K562 (cell line): Measurements from ENCODE around the gene TKTL1. TPM values are rescaled to one million over a fixed set of nuclear protein-coding genes. Genes with fewer than 3 reads are reported as not detected.

Experiments
- BRD4 ChIP-seq: fragments of 200-600 bp; sonication (generic); IDR thresholded peaks from 2 replicates; pipeline ENCODE4 v1.6.1; 2017; ENCODE audit warnings: inconsistent platforms
- EGR1 ChIP-seq: fragments of 450-650 bp; conservative IDR thresholded peaks from 2 replicates; pipeline ENCODE4 v1.6.1; 2017; ENCODE audit warnings: mild to moderate bottlenecking
- GMEB1 ChIP-seq: fragments of 250-450 bp; sonication (Bioruptor Pico); IDR thresholded peaks from 2 replicates; pipeline ENCODE4 v1.4.0; 2020; ENCODE audit warnings: mild to moderate bottlenecking
- HIVEP1 ChIP-seq: fragments of 250-450 bp; sonication (Bioruptor Pico); IDR thresholded peaks from 2 replicates; pipeline ENCODE4 v1.4.0; 2020; ENCODE audit warnings: mild to moderate bottlenecking
- JUNB ChIP-seq: fragments of 450-650 bp; formaldehyde crosslinking; conservative IDR thresholded peaks from 2 replicates; pipeline ENCODE4 v1.4.0; 2020; ENCODE audit warnings: mild to moderate bottlenecking
- JUND ChIP-seq, 2 experiments: IDR thresholded peaks; 2 replicates in 1 of 2; 3 replicates in 1 of 2; pipeline ENCODE4 v1.6.1; 2011; ENCODE audit warnings: borderline replicate concordance in 2 of 2, low read depth in 2 of 2, low read length in 2 of 2, improper control_type of control experiment in 1 of 2, missing biosample characterization in 1 of 2, missing genetic modification characterization in 1 of 2, missing genetic modification reagents in 1 of 2
- KDM5B ChIP-seq: fragments of 200-600 bp; sonication (generic); IDR thresholded peaks from 2 replicates; pipeline ENCODE4 v1.6.1; 2012; ENCODE audit warnings: low read depth, mild to moderate bottlenecking, moderate library complexity, low read length, control low read depth, inconsistent platforms; ENCODE audit not compliant: insufficient replicate concordance
- MIER1 ChIP-seq: fragments of 450-650 bp; IDR thresholded peaks from 2 replicates; pipeline ENCODE4 v1.6.1; 2016; ENCODE audit warnings: antibody characterized with exemption, mild to moderate bottlenecking, low read depth
- NR2F6 ChIP-seq: fragments of 450-650 bp; formaldehyde crosslinking; IDR thresholded peaks from 2 replicates; pipeline ENCODE4 v1.4.0; 2020; ENCODE audit warnings: mild to moderate bottlenecking
- PHB ChIP-seq: fragments of 250-450 bp; sonication (Bioruptor Pico); IDR thresholded peaks from 2 replicates; pipeline ENCODE4 v1.5.0; 2021
- RB1 ChIP-seq: fragments of 450-650 bp; IDR thresholded peaks from 2 replicates; pipeline ENCODE4 v1.6.1; 2017; ENCODE audit warnings: low read depth, mild to moderate bottlenecking
- SREBF1 ChIP-seq: fragments of 150-350 bp; IDR thresholded peaks from 2 replicates; pipeline ENCODE4 v1.6.1; 2014; ENCODE audit warnings: antibody characterized with exemption, low read depth, low read length, borderline replicate concordance
- SRF ChIP-seq, 2 experiments: fragments of 250-450, 450-650 bp in 1 of 2; sonication (Bioruptor Pico) in 1 of 2; sonication (generic) in 1 of 2; formaldehyde crosslinking; IDR thresholded peaks; 2 replicates each; pipeline versions ENCODE4 v1.5.0 to v1.5.1; 2020 to 2022; ENCODE audit warnings: mild to moderate bottlenecking in 1 of 2, missing genetic modification reagents in 1 of 2
- TBL1XR1 ChIP-seq, 2 experiments: IDR thresholded peaks; 2 replicates each; pipeline ENCODE4 v1.6.1; 2012; ENCODE audit warnings: improper control_type of control experiment in 2 of 2, low read length in 2 of 2, mild to moderate bottlenecking in 1 of 2
- TCFL5 ChIP-seq: fragments of 250-450 bp; sonication (Bioruptor Pico); conservative IDR thresholded peaks from 2 replicates; pipeline ENCODE4 v1.6.1; 2021; ENCODE audit warnings: mild to moderate bottlenecking, moderate library complexity, matching md5 sums
- TEAD4 ChIP-seq, 2 experiments: sonication (generic) in 1 of 2; formaldehyde crosslinking in 1 of 2; IDR thresholded peaks; 2 replicates each; pipeline versions ENCODE4 v1.6.1 to v1.8.0; 2012 to 2022; ENCODE audit warnings: borderline replicate concordance in 1 of 2, inconsistent platforms in 1 of 2, low read length in 1 of 2, mild to moderate bottlenecking in 1 of 2, missing genetic modification reagents in 1 of 2
- ZNF184 ChIP-seq: sonication (generic); formaldehyde crosslinking; IDR thresholded peaks from 2 replicates; pipeline ENCODE4 v1.5.0; 2020; ENCODE audit warnings: missing genetic modification reagents
- ZNF644 ChIP-seq: fragments of 200-800 bp; sonication (Bioruptor generic); IDR thresholded peaks from 2 replicates; pipeline ENCODE4 v1.6.1; 2016; ENCODE audit warnings: low read depth, missing genetic modification characterization, missing compliant biosample characterization
- ZNF695 ChIP-seq: fragments of 450-650 bp; formaldehyde crosslinking; IDR thresholded peaks from 2 replicates; pipeline ENCODE4 v1.4.0; 2020; ENCODE audit warnings: mild to moderate bottlenecking, moderate library complexity
- polyA plus RNA-seq, 8 experiments: library from polyadenylated mRNA; depleted of rRNA in 4 of 8; stranded (reverse) in 5 of 8; unstranded in 3 of 8; fragments of >200 nt; fragmentation: Nextera tagmentation in 2 of 8; fragmentation: Illumina TruSeq in 1 of 8; extraction: Ambion mirVana in 2 of 8; extraction: Trizol in 1 of 8; gene quantifications; 2 replicates each; pipeline versions ENCODE4 v1.2.1 to v1.2.3, GENCODE V29; 2011 to 2014; ENCODE audit warnings: inconsistent platforms in 1 of 8, missing spikeins in 1 of 8
- total RNA-seq, 7 experiments: library from RNA; depleted of rRNA in 6 of 7; stranded (reverse); fragments of >200 nt in 6 of 7; fragmentation: Illumina TruSeq in 2 of 7; extraction: Trizol in 2 of 7; gene quantifications; 2 replicates each; pipeline versions ENCODE4 v1.2.1 to v1.2.3, GENCODE V29; 2011 to 2021; ENCODE audit warnings: low replicate concordance in 1 of 7
- TF ChIP-seq, protein P1 (sequence below): fragments of 450-650 bp; IDR thresholded peaks from 2 replicates; pipeline ENCODE4 v1.6.1; 2016
- TF ChIP-seq, protein P2 (sequence below): fragments of 450-650 bp; formaldehyde crosslinking; IDR thresholded peaks from 2 replicates; pipeline ENCODE4 v1.4.0; 2022; ENCODE audit warnings: missing genetic modification characterization
- TF ChIP-seq, protein P3 (sequence below), 2 experiments: IDR thresholded peaks; 2 replicates each; pipeline ENCODE4 v1.6.1; 2011; ENCODE audit warnings: borderline replicate concordance in 1 of 2, control low read depth in 1 of 2, low read depth in 1 of 2, low read length in 1 of 2, mild to moderate bottlenecking in 1 of 2, mixed read lengths in 1 of 2, moderate library complexity in 1 of 2; ENCODE audit not compliant: insufficient read depth in 1 of 2, insufficient read length in 1 of 2, poor library complexity in 1 of 2, severe bottlenecking in 1 of 2; ENCODE audit errors: extremely low read depth in 1 of 2

Gene TKTL1
- total and polyA plus RNA-seq, 9 of the 15 experiments (the other 6 are each of a cell fraction or from before 2014, with no cell fraction given): 0.18 to 0.71 (median 0.38) TPM

GRCh38 chrX:154378799-154379568 is 83.4 kb downstream of the TKTL1 start, which contains the start of gene EMD (continued):
- TF ChIP-seq, protein P1, sequence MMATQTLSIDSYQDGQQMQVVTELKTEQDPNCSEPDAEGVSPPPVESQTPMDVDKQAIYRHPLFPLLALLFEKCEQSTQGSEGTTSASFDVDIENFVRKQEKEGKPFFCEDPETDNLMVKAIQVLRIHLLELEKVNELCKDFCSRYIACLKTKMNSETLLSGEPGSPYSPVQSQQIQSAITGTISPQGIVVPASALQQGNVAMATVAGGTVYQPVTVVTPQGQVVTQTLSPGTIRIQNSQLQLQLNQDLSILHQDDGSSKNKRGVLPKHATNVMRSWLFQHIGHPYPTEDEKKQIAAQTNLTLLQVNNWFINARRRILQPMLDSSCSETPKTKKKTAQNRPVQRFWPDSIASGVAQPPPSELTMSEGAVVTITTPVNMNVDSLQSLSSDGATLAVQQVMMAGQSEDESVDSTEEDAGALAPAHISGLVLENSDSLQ: peak; percentile 66
- TF ChIP-seq BRD4: peak; percentile 86; the same call in 1 of the 2 replicates
- TF ChIP-seq JUND (IDR thresholded peaks at IDR 0.05; ENCODE audit: borderline replicate concordance, low read depth, low read length): no peak
- TF ChIP-seq JUND (tag; IDR thresholded peaks at IDR 0.05; ENCODE audit: borderline replicate concordance, low read depth, low read length): 0 out of 3 replicates have a peak, but pooled peaks have one; percentile 9
- TF ChIP-seq, protein P2, sequence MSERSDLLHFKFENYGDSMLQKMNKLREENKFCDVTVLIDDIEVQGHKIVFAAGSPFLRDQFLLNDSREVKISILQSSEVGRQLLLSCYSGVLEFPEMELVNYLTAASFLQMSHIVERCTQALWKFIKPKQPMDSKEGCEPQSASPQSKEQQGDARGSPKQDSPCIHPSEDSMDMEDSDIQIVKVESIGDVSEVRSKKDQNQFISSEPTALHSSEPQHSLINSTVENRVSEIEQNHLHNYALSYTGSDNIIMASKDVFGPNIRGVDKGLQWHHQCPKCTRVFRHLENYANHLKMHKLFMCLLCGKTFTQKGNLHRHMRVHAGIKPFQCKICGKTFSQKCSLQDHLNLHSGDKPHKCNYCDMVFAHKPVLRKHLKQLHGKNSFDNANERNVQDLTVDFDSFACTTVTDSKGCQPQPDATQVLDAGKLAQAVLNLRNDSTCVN (CRISPR knock-in tag): no peak
- no peak for TF ChIP-seq ZNF695 (CRISPR knock-in tag)
- TF ChIP-seq, protein P3, sequence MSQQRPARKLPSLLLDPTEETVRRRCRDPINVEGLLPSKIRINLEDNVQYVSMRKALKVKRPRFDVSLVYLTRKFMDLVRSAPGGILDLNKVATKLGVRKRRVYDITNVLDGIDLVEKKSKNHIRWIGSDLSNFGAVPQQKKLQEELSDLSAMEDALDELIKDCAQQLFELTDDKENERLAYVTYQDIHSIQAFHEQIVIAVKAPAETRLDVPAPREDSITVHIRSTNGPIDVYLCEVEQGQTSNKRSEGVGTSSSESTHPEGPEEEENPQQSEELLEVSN (IDR thresholded peaks at IDR 0.05; ENCODE audit: borderline replicate concordance in 1 of 2, extremely low read depth in 1 of 2, insufficient read depth in 1 of 2, insufficient read length in 1 of 2, low read depth in 1 of 2, low read length in 1 of 2, poor library complexity in 1 of 2, severe bottlenecking in 1 of 2): peak; percentile 42 to 67
- peak in 1 of 2 experiments; percentile 88; a peak in 2 of 4 replicates for TF ChIP-seq TBL1XR1 (IDR thresholded peaks at IDR 0.05; ENCODE audit: low read length in 2 of 2)
- peak; percentile 60 for TF ChIP-seq KDM5B
- no peak for TF ChIP-seq PHB (CRISPR knock-in tag)
- no peak for TF ChIP-seq JUNB
- no peak for TF ChIP-seq ZNF184 (CRISPR knock-in tag)
- TF ChIP-seq SREBF1: 0 out of 2 replicates have a peak, but pooled peaks have one; percentile 2
- peak; percentile 85 for TF ChIP-seq EGR1
- TF ChIP-seq NR2F6: no peak
- TF ChIP-seq GMEB1 (CRISPR knock-in tag): peak; percentile 65
- TF ChIP-seq RB1: peak; percentile 82
- TF ChIP-seq HIVEP1 (CRISPR knock-in tag): no peak
- no peak for TF ChIP-seq MIER1
- TF ChIP-seq SRF (CRISPR knock-in tag; IDR thresholded peaks at IDR 0.05): peak in 1 of 2 experiments; percentile 12; a peak in 1 of 4 replicates
- TF ChIP-seq TCFL5 (CRISPR knock-in tag): no peak
- TF ChIP-seq TEAD4 (IDR thresholded peaks at IDR 0.05; ENCODE audit: low read length): 0 out of 2 replicates have a peak, but pooled peaks have one; percentile 6
- no peak for TF ChIP-seq TEAD4 (CRISPR knock-in tag; IDR thresholded peaks at IDR 0.05; ENCODE audit: borderline replicate concordance)
- no peak for TF ChIP-seq ZNF644 (tag)
